Gastroesophageal sphincter (tissue), 3 donors: Measurements from ENCODE around the gene TNFRSF13B.

Experiments
- CTCF ChIP-seq, 4 experiments: fragments of 200-600 bp in 2 of 4; fragments of 450-650 bp in 2 of 4; sonication (generic) in 1 of 4; IDR thresholded peaks; one replicate each; pipeline ENCODE4 v1.5.1; 2017 to 2019; ENCODE audit warnings: antibody characterized with exemption in 4 of 4, mild to moderate bottlenecking in 2 of 4, moderate library complexity in 2 of 4
- POLR2AphosphoS5 ChIP-seq: sonication (generic); formaldehyde crosslinking; IDR thresholded peaks from one replicate; pipeline ENCODE4 v1.6.1; 2017; ENCODE audit warnings: antibody characterized with exemption

GRCh38 chr17:16975744-16976625, 4.1 kb upstream of the TNFRSF13B start:
- TF ChIP-seq CTCF (IDR thresholded peaks at IDR 0.05) (no peak), POLR2AphosphoS5 (no peak)
